HEK293 (cell line): ENCODE results near the gene OSTM1.

Experiments
- CTCF ChIA-PET: fragments of 350-600 bp; formaldehyde crosslinking; extraction: SDS; loops from one replicate; lab custom pipeline; 2021; ENCODE audit warnings: antibody characterized with exemption; lab: Yijun Ruan, JAX
- POLR2A ChIA-PET: fragments of 300-600 bp; formaldehyde crosslinking; extraction: SDS; loops from one replicate; lab custom pipeline; 2020; ENCODE audit warnings: antibody characterized with exemption, inconsistent platforms; lab: Yijun Ruan, JAX
- H3K27ac ChIP-seq: fragments of 200-500 bp; sonication (Bioruptor generic); 2 replicates; pipeline ENCODE4 v1.5.1; 2014; ENCODE audit warnings: low read depth, low read length, control low read depth, inconsistent platforms; ENCODE audit errors: extremely low read depth
- H3K36me3 ChIP-seq, 2 experiments: fragments of 200-500 bp in 1 of 2; sonication (Bioruptor generic) in 1 of 2; 1 replicate in 1 of 2; 2 replicates in 1 of 2; pipeline ENCODE4 v1.5.1; 2014 to 2017; ENCODE audit warnings: inconsistent platforms in 2 of 2, low read length in 2 of 2; ENCODE audit not compliant: control insufficient read depth in 2 of 2, insufficient read depth in 1 of 2
- H3K4me1 ChIP-seq: fragments of 200-500 bp; sonication (Bioruptor generic); 2 replicates; pipeline ENCODE4 v1.5.1; 2014; ENCODE audit warnings: mild to moderate bottlenecking, low read length, inconsistent platforms; ENCODE audit not compliant: control insufficient read depth, insufficient read depth
- H3K4me3 ChIP-seq: 2 replicates; pipeline ENCODE4 v1.5.1; 2011; ENCODE audit warnings: low read depth, mild to moderate bottlenecking, control low read depth, low read length, moderate library complexity
- H3K9me3 ChIP-seq: fragments of 200-500 bp; sonication (Bioruptor generic); 2 replicates; pipeline ENCODE4 v1.5.1; 2014; ENCODE audit warnings: low read depth, low read length, inconsistent platforms; ENCODE audit not compliant: control insufficient read depth, insufficient read depth
- GLI4 ChIP-seq: fragments of 450-650 bp; formaldehyde crosslinking; IDR thresholded peaks from 2 replicates; pipeline ENCODE4 v1.5.1; 2016; ENCODE audit warnings: missing biosample characterization, missing genetic modification characterization
- HOXC10 ChIP-seq: sonication (generic); formaldehyde crosslinking; IDR thresholded peaks from 2 replicates; pipeline ENCODE4 v1.8.1; 2023; ENCODE audit warnings: mild to moderate bottlenecking, missing genetic modification reagents
- KLF8 ChIP-seq: fragments of 450-650 bp; formaldehyde crosslinking; IDR thresholded peaks from 2 replicates; pipeline ENCODE4 v1.5.1; 2016; ENCODE audit warnings: missing biosample characterization, missing genetic modification characterization
- REPIN1 ChIP-seq: fragments of 450-650 bp; formaldehyde crosslinking; IDR thresholded peaks from 2 replicates; pipeline ENCODE4 v1.5.1; 2017; ENCODE audit warnings: missing biosample characterization, missing genetic modification characterization, low read depth
- YY1 ChIP-seq: fragments of 450-650 bp; formaldehyde crosslinking; IDR thresholded peaks from 2 replicates; pipeline ENCODE4 v1.5.1; 2018; ENCODE audit warnings: missing biosample characterization, missing genetic modification characterization
- ZBTB7A ChIP-seq: fragments of 450-650 bp; formaldehyde crosslinking; IDR thresholded peaks from 2 replicates; pipeline ENCODE4 v1.5.1; 2016; ENCODE audit warnings: low read depth, missing biosample characterization, missing genetic modification characterization
- ZFHX2 ChIP-seq: fragments of 450-650 bp; formaldehyde crosslinking; conservative IDR thresholded peaks from 2 replicates; pipeline ENCODE4 v1.5.1; 2016; ENCODE audit warnings: missing biosample characterization, missing genetic modification characterization
- ZFP37 ChIP-seq: fragments of 450-650 bp; formaldehyde crosslinking; IDR thresholded peaks from 2 replicates; pipeline ENCODE4 v1.5.1; 2016; ENCODE audit warnings: missing biosample characterization, missing genetic modification characterization
- ZFP69B ChIP-seq: fragments of 450-650 bp; formaldehyde crosslinking; IDR thresholded peaks from 2 replicates; pipeline ENCODE4 v1.5.1; 2016; ENCODE audit warnings: missing biosample characterization, missing genetic modification characterization
- ZNF132 ChIP-seq: fragments of 450-650 bp; formaldehyde crosslinking; IDR thresholded peaks from 2 replicates; pipeline ENCODE4 v1.5.1; 2017; ENCODE audit warnings: missing biosample characterization, missing genetic modification characterization, borderline replicate concordance
- ZNF146 ChIP-seq: fragments of 450-650 bp; formaldehyde crosslinking; IDR thresholded peaks from 2 replicates; pipeline ENCODE4 v1.5.1; 2016; ENCODE audit warnings: missing biosample characterization, missing genetic modification characterization
- ZNF175 ChIP-seq: fragments of 450-650 bp; formaldehyde crosslinking; IDR thresholded peaks from 2 replicates; pipeline ENCODE4 v1.5.1; 2016; ENCODE audit warnings: missing biosample characterization, missing genetic modification characterization
- ZNF19 ChIP-seq: fragments of 450-650 bp; formaldehyde crosslinking; IDR thresholded peaks from 2 replicates; pipeline ENCODE4; 2016; ENCODE audit warnings: missing biosample characterization, missing genetic modification characterization, low read depth
- ZNF426 ChIP-seq: fragments of 450-650 bp; formaldehyde crosslinking; IDR thresholded peaks from 2 replicates; pipeline ENCODE4 v1.5.1; 2017; ENCODE audit warnings: missing biosample characterization, missing genetic modification characterization, mild to moderate bottlenecking, inconsistent platforms, moderate library complexity
- ZNF433 ChIP-seq: fragments of 450-650 bp; formaldehyde crosslinking; IDR thresholded peaks from 2 replicates; pipeline ENCODE4 v1.5.1; 2016; ENCODE audit warnings: missing biosample characterization, missing genetic modification characterization, low read depth
- ZNF501 ChIP-seq: fragments of 450-650 bp; formaldehyde crosslinking; IDR thresholded peaks from 2 replicates; pipeline ENCODE4 v1.5.1; 2016; ENCODE audit warnings: missing biosample characterization, missing genetic modification characterization
- ZNF514 ChIP-seq: fragments of 450-650 bp; formaldehyde crosslinking; IDR thresholded peaks from 2 replicates; pipeline ENCODE4 v1.5.1; 2016; ENCODE audit warnings: missing biosample characterization, missing genetic modification characterization
- ZNF521 ChIP-seq: fragments of 450-650 bp; formaldehyde crosslinking; IDR thresholded peaks from 2 replicates; pipeline ENCODE4 v1.5.1; 2017; ENCODE audit warnings: missing biosample characterization, mild to moderate bottlenecking, missing genetic modification characterization
- ZNF555 ChIP-seq: fragments of 450-650 bp; formaldehyde crosslinking; conservative IDR thresholded peaks from 2 replicates; pipeline ENCODE4 v1.5.1; 2017; ENCODE audit warnings: missing biosample characterization, mild to moderate bottlenecking, missing genetic modification characterization, inconsistent platforms
- ZNF558 ChIP-seq: fragments of 450-650 bp; formaldehyde crosslinking; IDR thresholded peaks from 2 replicates; pipeline ENCODE4 v1.5.1; 2016; ENCODE audit warnings: missing biosample characterization, missing genetic modification characterization
- ZNF623 ChIP-seq: fragments of 450-650 bp; formaldehyde crosslinking; IDR thresholded peaks from 2 replicates; pipeline ENCODE4 v1.5.1; 2016; ENCODE audit warnings: missing biosample characterization, missing genetic modification characterization
- ZNF624 ChIP-seq: fragments of 450-650 bp; formaldehyde crosslinking; IDR thresholded peaks from 2 replicates; pipeline ENCODE4 v1.5.1; 2017; ENCODE audit warnings: missing biosample characterization, missing genetic modification characterization
- ZNF670 ChIP-seq: fragments of 450-650 bp; formaldehyde crosslinking; IDR thresholded peaks from 2 replicates; pipeline ENCODE4 v1.5.1; 2016; ENCODE audit warnings: missing biosample characterization, missing genetic modification characterization, low read depth
- TF ChIP-seq, protein P1 (sequence below): fragments of 450-650 bp; formaldehyde crosslinking; IDR thresholded peaks from 2 replicates; pipeline ENCODE4 v1.5.1; 2016; ENCODE audit warnings: missing biosample characterization, missing genetic modification characterization
- TF ChIP-seq, protein P2 (sequence below): fragments of 450-650 bp; formaldehyde crosslinking; IDR thresholded peaks from 2 replicates; pipeline ENCODE4 v1.5.1; 2016; ENCODE audit warnings: missing biosample characterization, missing genetic modification characterization
- TF ChIP-seq, protein P3 (sequence below): fragments of 450-650 bp; formaldehyde crosslinking; IDR thresholded peaks from 2 replicates; pipeline ENCODE4 v1.5.1; 2016; ENCODE audit warnings: missing biosample characterization, missing genetic modification characterization
- TF ChIP-seq, protein P4 (sequence below): fragments of 450-650 bp; formaldehyde crosslinking; IDR thresholded peaks from 2 replicates; pipeline ENCODE4 v1.5.1; 2017; ENCODE audit warnings: missing biosample characterization, missing genetic modification characterization
- TF ChIP-seq, protein P5 (sequence below): fragments of 450-650 bp; formaldehyde crosslinking; IDR thresholded peaks from 2 replicates; pipeline ENCODE4 v1.5.1; 2016; ENCODE audit warnings: missing biosample characterization, missing genetic modification characterization
- TF ChIP-seq, protein P6 (sequence below): fragments of 450-650 bp; formaldehyde crosslinking; IDR thresholded peaks from 2 replicates; pipeline ENCODE4 v1.5.1; 2016; ENCODE audit warnings: missing biosample characterization, missing genetic modification characterization

OSTM1 gene

DNA sequence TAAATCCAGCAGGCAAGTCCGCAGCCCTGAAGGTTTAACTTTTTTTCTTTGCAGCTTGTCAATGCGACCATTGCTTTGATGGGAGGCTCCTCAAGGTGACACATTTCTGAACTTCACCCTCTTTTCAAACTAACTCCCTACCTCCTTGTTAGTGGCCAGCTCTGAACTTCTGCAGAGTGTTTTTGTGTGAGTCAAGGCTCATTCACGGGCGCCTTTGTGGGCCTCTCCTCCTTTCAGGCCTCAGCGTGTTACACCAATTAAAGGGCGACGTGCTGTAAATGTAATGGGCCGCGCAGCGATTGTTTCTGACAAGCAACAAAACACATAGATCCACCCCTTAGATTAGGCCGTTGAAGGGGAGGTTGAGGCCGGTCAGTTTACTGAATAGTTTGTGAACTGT, 45.8 kb upstream of the OSTM1 start:
- POLR2A ChIA-PET: interaction anchor here (0.6 kb wide), 1 partner anchor 106 kb away, joined by 3 read pairs; no protein-coding TSS in a partner anchor
- CTCF ChIA-PET: interaction anchor here (0.7 kb wide), 1 partner anchor 371 kb away, joined by 3 read pairs; no protein-coding TSS in a partner anchor
- Histone ChIP-seq H3K36me3 (no peaks in the 10 kb centered on the region), H3K9me3 (no peaks in the 10 kb centered on the region), H3K27ac (no peak overlapping the region), H3K4me3 (no peak overlapping the region), H3K4me1 (no peaks in the 10 kb centered on the region)
- TF ChIP-seq YY1 (no peak), REPIN1 (tag by site-specific recombination) (no peak), ZNF426 (no peak), ZNF555 (no peak), ZNF175 (tag by site-specific recombination) (no peak), ZNF501 (tag by site-specific recombination) (no peak), ZNF521 (no peak), ZNF623 (no peak), GLI4 (tag by site-specific recombination) (no peak), KLF8 (no peak), ZNF146 (tag by site-specific recombination) (no peak), ZNF624 (tag by site-specific recombination) (no peak), ZNF670 (tag by site-specific recombination) (no peak), ZFHX2 (tag by site-specific recombination) (no peak), ZNF433 (no peak)
- TF ChIP-seq, protein P1, sequence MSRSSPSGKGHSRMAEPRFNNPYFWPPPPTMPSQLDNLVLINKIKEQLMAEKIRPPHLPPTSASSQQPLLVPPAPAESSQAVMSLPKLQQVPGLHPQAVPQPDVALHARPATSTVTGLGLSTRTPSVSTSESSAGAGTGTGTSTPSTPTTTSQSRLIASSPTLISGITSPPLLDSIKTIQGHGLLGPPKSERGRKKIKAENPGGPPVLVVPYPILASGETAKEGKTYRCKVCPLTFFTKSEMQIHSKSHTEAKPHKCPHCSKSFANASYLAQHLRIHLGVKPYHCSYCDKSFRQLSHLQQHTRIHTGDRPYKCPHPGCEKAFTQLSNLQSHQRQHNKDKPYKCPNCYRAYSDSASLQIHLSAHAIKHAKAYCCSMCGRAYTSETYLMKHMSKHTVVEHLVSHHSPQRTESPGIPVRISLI: no peak
- TF ChIP-seq, protein P2, sequence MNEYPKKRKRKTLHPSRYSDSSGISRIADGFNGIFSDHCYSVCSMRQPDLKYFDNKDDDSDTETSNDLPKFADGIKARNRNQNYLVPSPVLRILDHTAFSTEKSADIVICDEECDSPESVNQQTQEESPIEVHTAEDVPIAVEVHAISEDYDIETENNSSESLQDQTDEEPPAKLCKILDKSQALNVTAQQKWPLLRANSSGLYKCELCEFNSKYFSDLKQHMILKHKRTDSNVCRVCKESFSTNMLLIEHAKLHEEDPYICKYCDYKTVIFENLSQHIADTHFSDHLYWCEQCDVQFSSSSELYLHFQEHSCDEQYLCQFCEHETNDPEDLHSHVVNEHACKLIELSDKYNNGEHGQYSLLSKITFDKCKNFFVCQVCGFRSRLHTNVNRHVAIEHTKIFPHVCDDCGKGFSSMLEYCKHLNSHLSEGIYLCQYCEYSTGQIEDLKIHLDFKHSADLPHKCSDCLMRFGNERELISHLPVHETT (tag by site-specific recombination): no peak
- TF ChIP-seq, protein P3, sequence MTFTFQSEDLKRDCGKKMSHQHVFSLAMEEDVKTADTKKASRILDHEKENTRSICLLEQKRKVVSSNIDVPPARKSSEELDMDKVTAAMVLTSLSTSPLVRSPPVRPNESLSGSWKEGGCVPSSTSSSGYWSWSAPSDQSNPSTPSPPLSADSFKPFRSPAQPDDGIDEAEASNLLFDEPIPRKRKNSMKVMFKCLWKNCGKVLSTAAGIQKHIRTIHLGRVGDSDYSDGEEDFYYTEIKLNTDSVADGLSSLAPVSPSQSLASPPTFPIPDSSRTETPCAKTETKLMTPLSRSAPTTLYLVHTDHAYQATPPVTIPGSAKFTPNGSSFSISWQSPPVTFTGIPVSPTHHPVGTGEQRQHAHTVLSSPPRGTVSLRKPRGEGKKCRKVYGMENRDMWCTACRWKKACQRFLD: no peak

DNA sequence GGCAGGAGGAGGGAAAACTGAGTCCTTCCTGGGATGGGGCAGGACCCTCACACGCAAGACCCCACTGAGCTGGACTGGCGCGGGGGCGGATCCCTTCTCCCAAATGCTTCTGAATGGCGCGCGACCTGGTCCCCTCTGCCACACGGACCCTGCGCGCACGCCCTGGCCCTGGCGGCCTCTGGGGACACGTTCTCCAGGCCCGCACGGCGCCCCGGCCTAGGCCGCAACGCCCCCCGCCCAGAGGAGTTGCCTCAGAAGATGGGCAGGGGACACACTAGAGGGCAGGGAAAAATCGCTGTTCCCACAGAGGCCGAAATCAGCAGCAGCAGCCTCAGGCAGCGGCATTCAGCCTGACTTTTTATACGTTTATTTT, 45.2 kb upstream of the OSTM1 start:
- ChIA-PET POLR2A (no interaction called here), CTCF (interaction anchor here (0.7 kb wide), 1 partner anchor 372 kb away, joined by 3 read pairs; no protein-coding TSS in a partner anchor)
- no peak for TF ChIP-seq ZNF132 (tag by site-specific recombination)
- TF ChIP-seq, protein P4, sequence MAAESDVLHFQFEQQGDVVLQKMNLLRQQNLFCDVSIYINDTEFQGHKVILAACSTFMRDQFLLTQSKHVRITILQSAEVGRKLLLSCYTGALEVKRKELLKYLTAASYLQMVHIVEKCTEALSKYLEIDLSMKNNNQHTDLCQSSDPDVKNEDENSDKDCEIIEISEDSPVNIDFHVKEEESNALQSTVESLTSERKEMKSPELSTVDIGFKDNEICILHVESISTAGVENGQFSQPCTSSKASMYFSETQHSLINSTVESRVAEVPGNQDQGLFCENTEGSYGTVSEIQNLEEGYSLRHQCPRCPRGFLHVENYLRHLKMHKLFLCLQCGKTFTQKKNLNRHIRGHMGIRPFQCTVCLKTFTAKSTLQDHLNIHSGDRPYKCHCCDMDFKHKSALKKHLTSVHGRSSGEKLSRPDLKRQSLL (tag by site-specific recombination): no peak
- TF ChIP-seq, protein P5, sequence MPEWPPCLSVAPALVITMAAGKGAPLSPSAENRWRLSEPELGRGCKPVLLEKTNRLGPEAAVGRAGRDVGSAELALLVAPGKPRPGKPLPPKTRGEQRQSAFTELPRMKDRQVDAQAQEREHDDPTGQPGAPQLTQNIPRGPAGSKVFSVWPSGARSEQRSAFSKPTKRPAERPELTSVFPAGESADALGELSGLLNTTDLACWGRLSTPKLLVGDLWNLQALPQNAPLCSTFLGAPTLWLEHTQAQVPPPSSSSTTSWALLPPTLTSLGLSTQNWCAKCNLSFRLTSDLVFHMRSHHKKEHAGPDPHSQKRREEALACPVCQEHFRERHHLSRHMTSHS (tag by site-specific recombination): no peak
- TF ChIP-seq ZNF514 (tag by site-specific recombination): no peak
- TF ChIP-seq ZBTB7A: no peak
- TF ChIP-seq ZFP69B: no peak
- TF ChIP-seq ZNF558 (tag by site-specific recombination): no peak
- TF ChIP-seq, protein P6, sequence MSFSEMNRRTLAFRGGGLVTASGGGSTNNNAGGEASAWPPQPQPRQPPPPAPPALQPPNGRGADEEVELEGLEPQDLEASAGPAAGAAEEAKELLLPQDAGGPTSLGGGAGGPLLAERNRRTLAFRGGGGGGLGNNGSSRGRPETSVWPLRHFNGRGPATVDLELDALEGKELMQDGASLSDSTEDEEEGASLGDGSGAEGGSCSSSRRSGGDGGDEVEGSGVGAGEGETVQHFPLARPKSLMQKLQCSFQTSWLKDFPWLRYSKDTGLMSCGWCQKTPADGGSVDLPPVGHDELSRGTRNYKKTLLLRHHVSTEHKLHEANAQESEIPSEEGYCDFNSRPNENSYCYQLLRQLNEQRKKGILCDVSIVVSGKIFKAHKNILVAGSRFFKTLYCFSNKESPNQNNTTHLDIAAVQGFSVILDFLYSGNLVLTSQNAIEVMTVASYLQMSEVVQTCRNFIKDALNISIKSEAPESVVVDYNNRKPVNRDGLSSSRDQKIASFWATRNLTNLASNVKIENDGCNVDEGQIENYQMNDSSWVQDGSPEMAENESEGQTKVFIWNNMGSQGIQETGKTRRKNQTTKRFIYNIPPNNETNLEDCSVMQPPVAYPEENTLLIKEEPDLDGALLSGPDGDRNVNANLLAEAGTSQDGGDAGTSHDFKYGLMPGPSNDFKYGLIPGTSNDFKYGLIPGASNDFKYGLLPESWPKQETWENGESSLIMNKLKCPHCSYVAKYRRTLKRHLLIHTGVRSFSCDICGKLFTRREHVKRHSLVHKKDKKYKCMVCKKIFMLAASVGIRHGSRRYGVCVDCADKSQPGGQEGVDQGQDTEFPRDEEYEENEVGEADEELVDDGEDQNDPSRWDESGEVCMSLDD (tag by site-specific recombination): no peak
- no peak for TF ChIP-seq HOXC10 (CRISPR knock-in tag)
- TF ChIP-seq ZNF19: no peak
- TF ChIP-seq ZFP37: no peak
- no peak for TF ChIP-seq ZNF426
- H3K27ac ChIP-seq: no peak overlapping the region
- no peaks in the 10 kb centered on the region for H3K9me3 ChIP-seq
- no peaks in the 10 kb centered on the region for H3K4me1 ChIP-seq
- no peaks in the 10 kb centered on the region for H3K36me3 ChIP-seq
- no peak overlapping the region for H3K4me3 ChIP-seq
